Ovary (tissue), 9 donors: Measurements from ENCODE around the gene TP63. TPM values are rescaled to one million over a fixed set of nuclear protein-coding genes. Genes with fewer than 3 reads are reported as not detected.
"Not testable (repeated sequence)": the region's sequence is repeated elsewhere in the genome, so short reads cannot be mapped to it uniquely, and the experiment has no call there.

ENCODE experiments used
- DNase-seq, 5 donors: peaks; one replicate each; pipeline ENCODE4 v3.0.0-alpha.2; 2019 to 2020
- H3K27ac ChIP-seq, 2 donors: fragments of 200-600 bp; one replicate each; pipeline versions ENCODE4 v1.5.1 to v1.8.0; 2019 to 2022
- H3K27me3 ChIP-seq: fragments of 200-600 bp; one replicate; pipeline ENCODE4 v1.8.0; 2022
- H3K36me3 ChIP-seq: fragments of 200-600 bp; sonication (generic); one replicate; pipeline ENCODE4 v1.5.1; 2019
- H3K4me1 ChIP-seq: one replicate; pipeline ENCODE4 v1.8.1; 2013; ENCODE audit warnings: mild to moderate bottlenecking, moderate library complexity; ENCODE audit not compliant: insufficient read depth
- H3K4me3 ChIP-seq: fragments of 200-600 bp; sonication (generic); one replicate; pipeline ENCODE4 v1.5.1; 2017
- H3K9me3 ChIP-seq, 2 donors: fragments of 200-600 bp in 1 of 2; sonication (generic) in 1 of 2; one replicate each; pipeline versions ENCODE4 v1.5.1 to v1.8.1; 2013 to 2019; ENCODE audit warnings: mild to moderate bottlenecking in 1 of 2, moderate library complexity in 1 of 2
- CTCF ChIP-seq, 3 donors: fragments of 450-650 bp in 2 of 3; fragments of 200-600 bp in 1 of 3; IDR thresholded peaks; one replicate each; pipeline versions ENCODE4 v1.5.1 to v1.8.0; 2016 to 2022; ENCODE audit warnings: antibody characterized with exemption in 3 of 3, mild to moderate bottlenecking in 1 of 3
- EP300 ChIP-seq: sonication (generic); formaldehyde crosslinking; IDR thresholded peaks from one replicate; pipeline ENCODE4 v1.6.1; 2017; ENCODE audit warnings: antibody characterized with exemption
- POLR2A ChIP-seq: fragments of 450-650 bp; IDR thresholded peaks from one replicate; pipeline ENCODE4 v1.6.1; 2017; ENCODE audit warnings: antibody characterized with exemption, mild to moderate bottlenecking, moderate library complexity
- WGBS, 3 donors: extraction: QIAGEN DNeasy Blood & Tissue Kit in 1 of 3; methylation state at CpG; one replicate each; pipeline versions ENCODE4 v1.1.5 to v1.1.7; 2013 to 2017; 5-methylcytosine and 5-hydroxymethylcytosine counted together
- intact Hi-C, 4 donors: fragments of 100-400 bp; cut with DNase I; formaldehyde crosslinking; loops; one replicate each; pipeline versions ENCODE4 v1.11.0 to v1.15.1; 2022 to 2023
- polyA plus RNA-seq, 2 donors: library from polyadenylated mRNA; stranded (reverse); fragments of 200-250 nt in 1 of 2; fragments of 350-450 nt in 1 of 2; fragmentation: Illumina TruSeq in 1 of 2; extraction: RNeasy Lipid Tissue Mini Kit (QIAGEN cat#74804) in 1 of 2; gene quantifications; one replicate each; pipeline ENCODE4 v1.2.3, GENCODE V29; 2013 to 2014
- total RNA-seq, 7 donors: library from RNA; depleted of rRNA in 2 of 7; stranded (reverse); fragments of >200 nt in 2 of 7; fragmentation: NEBNext Ultra II Directional in 3 of 7; extraction: Animal tissue kit (Norgen Biotek cat#: 25700) in 3 of 7; gene quantifications; one replicate each; pipeline versions ENCODE4 v1.1.0 to v1.2.4, GENCODE V29; 2016 to 2023
- donor health status: DM: no; HTN: no; CAD: no; lungs with moderate emphysema.
- donor health status: DM: no; HTN: no; CAD: no.
- donor health status: Bipolar disorder and iron deficiency.
- donor health status: DM: yes; HTN: yes; CAD: no.
- donor health status: DM: no; HTN: no; CAD: no.
- donor health status: DM: yes; HTN: yes; CAD: no.

The TP63 gene
- total and polyA plus RNA-seq, 9 donors, result 0.15 to 0.79 (median 0.22) TPM; not detected in 1

- intact Hi-C loops, result no loop called here
- Histone ChIP-seq H3K4me3 (no peak overlapping the region), H3K27ac (no peak overlapping the region), H3K9me3 (no peaks in the 10 kb centered on the region), H3K4me1 (no peaks in the 10 kb centered on the region), H3K27me3 (no peaks in the 10 kb centered on the region), H3K36me3 (no peaks in the 10 kb centered on the region)
- DNase-seq, result no peak
- TF ChIP-seq CTCF (IDR thresholded peaks at IDR 0.05) (no peak), EP300 (no peak), POLR2A (no peak)
These were observed 24.4 kb downstream of the TP63 start for GRCh38 chr3:189655617-189656016.

- no peaks in the 10 kb centered on the region for H3K27me3 ChIP-seq
- no peak for DNase-seq
- no peak overlapping the region for H3K4me3 ChIP-seq
- no peaks in the 10 kb centered on the region for H3K36me3 ChIP-seq
- H3K9me3 ChIP-seq, result no peaks in the 10 kb centered on the region
- 68 to 76% (median 69%) methylated on average over 1 of the region's 1 CpG for WGBS, 3 donors
- TF ChIP-seq POLR2A (no peak), EP300 (no peak), CTCF (IDR thresholded peaks at IDR 0.05) (no peak)
- intact Hi-C loops, result no loop called here
- H3K4me1 ChIP-seq, result no peaks in the 10 kb centered on the region
- H3K27ac ChIP-seq, result no peak overlapping the region
These were observed 28.4 kb downstream of the TP63 start for GRCh38 chr3:189659571-189659970.

GRCh38 chr3:189664311-189664710 is 33.1 kb downstream of the TP63 start:
- Histone ChIP-seq H3K4me3 (no peak overlapping the region), H3K9me3 (no peaks in the 10 kb centered on the region), H3K36me3 (no peaks in the 10 kb centered on the region), H3K27ac (no peak overlapping the region), H3K27me3 (no peaks in the 10 kb centered on the region), H3K4me1 (no peaks in the 10 kb centered on the region)
- DNase-seq, result no peak
- 84 to 88% (median 88%) methylated on average over 1 of the region's 1 CpG for WGBS, 3 donors
- intact Hi-C loops, result no loop called here
- TF ChIP-seq EP300 (no peak), POLR2A (no peak), CTCF (IDR thresholded peaks at IDR 0.05) (no peak)

- H3K4me3 ChIP-seq, H3K9me3 ChIP-seq, H3K36me3 ChIP-seq, H3K27ac ChIP-seq, H3K27me3 ChIP-seq, DNase-seq, H3K4me1 ChIP-seq, intact Hi-C loops: not testable (repeated sequence)
- 88 to 97% (median 94%) methylated on average over 3 of the region's 3 CpGs for WGBS, 3 donors
These were observed 41.2 kb downstream of the TP63 start for GRCh38 chr3:189672346-189672745.

GRCh38 chr3:189673535-189673934 is 42.3 kb downstream of the TP63 start:
- no peaks in the 10 kb centered on the region for H3K4me1 ChIP-seq
- no peak overlapping the region for H3K27ac ChIP-seq
- no peaks in the 10 kb centered on the region for H3K9me3 ChIP-seq
- no peak for TF ChIP-seq CTCF (IDR thresholded peaks at IDR 0.05)
- TF ChIP-seq EP300, result no peak
- TF ChIP-seq POLR2A, result no peak
- DNase-seq, result no peak
- H3K4me3 ChIP-seq, result no peak overlapping the region
- intact Hi-C loops, result no loop called here
- no peaks in the 10 kb centered on the region for H3K36me3 ChIP-seq
- no peaks in the 10 kb centered on the region for H3K27me3 ChIP-seq
- WGBS, 3 donors, result 23 to 49% (median 29%) methylated on average over 2 of the region's 2 CpGs
